IMR-90 (cell line): ENCODE results near the gene ACTMAP. TPM values are rescaled to one million over a fixed set of nuclear protein-coding genes. Genes with fewer than 3 reads are reported as not detected.

Source experiments
- ATAC-seq: fragments of 200-7000 bp; cut with Tn5 transposase; 2 replicates; pipeline ENCODE4 v1.9.1; 2020; ENCODE audit warnings: low read depth, mild to moderate bottlenecking, moderate library complexity
- BruUV-seq: library from RNA; stranded (reverse); fragments of 400-500 nt; replicated peaks from 2 replicates; lab custom pipeline; 2021; lab: Mats Ljungman, UMichigan
- CTCF ChIA-PET: fragments of 300-600 bp; formaldehyde crosslinking; extraction: SDS; loops from one replicate; lab custom pipeline; 2021; ENCODE audit warnings: antibody characterized with exemption; lab: Yijun Ruan, JAX
- POLR2A ChIA-PET: fragments of 300-600 bp; sonication (Branson Sonifier 250); formaldehyde crosslinking; loops from one replicate; lab custom pipeline; 2022; ENCODE audit warnings: antibody characterized with exemption; ENCODE audit not compliant: unreplicated experiment; lab: Charles Lee
- DNase-seq: peaks from one replicate; pipeline ENCODE4 v3.0.0; 2013
- H2AFZ ChIP-seq: replicated peaks from 2 replicates; pipeline ENCODE3; 2013; ENCODE audit warnings: low read length, mild to moderate bottlenecking; ENCODE audit not compliant: poor library complexity
- H2AK5ac ChIP-seq: 2 replicates; pipeline ENCODE4 v1.6.1; 2013; ENCODE audit warnings: low read depth, low read length, inconsistent platforms
- H2AK9ac ChIP-seq: replicated peaks from 2 replicates; pipeline ENCODE3; 2013; ENCODE audit warnings: mild to moderate bottlenecking, low read depth, low read length, moderate library complexity; ENCODE audit not compliant: poor library complexity
- H2BK120ac ChIP-seq: 2 replicates; pipeline ENCODE4 v1.6.1; 2013; ENCODE audit warnings: low read depth, low read length, inconsistent platforms
- H2BK15ac ChIP-seq: 3 replicates; pipeline ENCODE4 v1.6.1; 2013; ENCODE audit warnings: low read depth, low read length, inconsistent platforms
- H2BK20ac ChIP-seq: 2 replicates; pipeline ENCODE4 v1.6.1; 2013; ENCODE audit warnings: low read depth, mild to moderate bottlenecking, inconsistent platforms, low read length, moderate library complexity
- H2BK5ac ChIP-seq: 2 replicates; pipeline ENCODE4 v1.6.1; 2013; ENCODE audit warnings: mild to moderate bottlenecking, low read depth, low read length, inconsistent platforms; ENCODE audit not compliant: poor library complexity, severe bottlenecking
- H3K14ac ChIP-seq: replicated peaks from 2 replicates; pipeline ENCODE4 v1.6.1; 2013; ENCODE audit warnings: low read depth, low read length, inconsistent platforms
- H3K18ac ChIP-seq: 2 replicates; pipeline ENCODE4 v1.6.1; 2013; ENCODE audit warnings: low read depth, low read length, control low read depth
- H3K23ac ChIP-seq: 2 replicates; pipeline ENCODE4 v1.6.1; 2013; ENCODE audit warnings: low read depth, low read length, inconsistent platforms
- H3K27ac ChIP-seq: 2 replicates; pipeline ENCODE4 v1.5.1; 2013; ENCODE audit warnings: mild to moderate bottlenecking, control low read depth, low read length; ENCODE audit not compliant: insufficient read depth
- H3K27me3 ChIP-seq: 2 replicates; pipeline ENCODE4 v1.6.1; 2013; ENCODE audit warnings: low read length; ENCODE audit not compliant: control insufficient read depth, insufficient read depth
- H3K36me3 ChIP-seq: 2 replicates; pipeline ENCODE4 v1.6.1; 2013; ENCODE audit warnings: low read length, mixed read lengths; ENCODE audit not compliant: control insufficient read depth, insufficient read depth
- H3K4ac ChIP-seq: 2 replicates; pipeline ENCODE4 v1.6.1; 2013; ENCODE audit warnings: low read depth, low read length, inconsistent platforms
- H3K4me1 ChIP-seq: 2 replicates; pipeline ENCODE4 v1.6.1; 2013; ENCODE audit warnings: low read length, mixed read lengths; ENCODE audit not compliant: control insufficient read depth, insufficient read depth
- H3K4me2 ChIP-seq: 2 replicates; pipeline ENCODE4 v1.6.1; 2013; ENCODE audit warnings: low read depth, mild to moderate bottlenecking, control low read depth, low read length, moderate library complexity
- H3K4me3 ChIP-seq: 2 replicates; pipeline ENCODE4 v1.5.1; 2013; ENCODE audit warnings: low read depth, mild to moderate bottlenecking, control low read depth, low read length, moderate library complexity; ENCODE audit not compliant: insufficient read depth
- H3K56ac ChIP-seq: 2 replicates; pipeline ENCODE4 v1.6.1; 2013; ENCODE audit warnings: low read length, inconsistent platforms; ENCODE audit not compliant: insufficient read depth; ENCODE audit errors: extremely low read depth
- H3K79me1 ChIP-seq, 2 experiments: 2 replicates each; pipeline ENCODE4 v1.6.1; 2013; ENCODE audit warnings: low read length in 2 of 2, inconsistent platforms in 1 of 2, low read depth in 1 of 2
- H3K9ac ChIP-seq: 2 replicates; pipeline ENCODE4 v1.6.1; 2013; ENCODE audit warnings: low read depth, low read length, control low read depth
- H3K9me1 ChIP-seq: 2 replicates; pipeline ENCODE4 v1.6.1; 2013; ENCODE audit warnings: low read length, inconsistent platforms; ENCODE audit not compliant: insufficient read depth
- H3K9me3 ChIP-seq: 2 replicates; pipeline ENCODE4 v1.6.1; 2013; ENCODE audit warnings: low read length; ENCODE audit not compliant: control insufficient read depth, insufficient read depth
- H4K20me1 ChIP-seq: 2 replicates; pipeline ENCODE4 v1.6.1; 2013; ENCODE audit warnings: low read length, inconsistent platforms; ENCODE audit not compliant: insufficient read depth
- H4K5ac ChIP-seq: 2 replicates; pipeline ENCODE4 v1.6.1; 2013; ENCODE audit warnings: mild to moderate bottlenecking, low read depth, low read length, control low read depth
- H4K8ac ChIP-seq, 2 experiments: 2 replicates each; pipeline ENCODE4 v1.6.1; 2013; ENCODE audit warnings: low read depth in 2 of 2, low read length in 2 of 2, control low read depth in 1 of 2, inconsistent platforms in 1 of 2
- H4K91ac ChIP-seq: 2 replicates; pipeline ENCODE4 v1.6.1; 2013; ENCODE audit warnings: low read depth, low read length, inconsistent platforms; ENCODE audit not compliant: insufficient read depth
- BHLHE40 ChIP-seq: fragments of 150-350 bp; IDR thresholded peaks from 2 replicates; pipeline ENCODE4 v1.6.1; 2016; ENCODE audit warnings: mild to moderate bottlenecking, low read depth, low read length
- CEBPB ChIP-seq: IDR thresholded peaks from 2 replicates; pipeline ENCODE4 v1.6.1; 2012; ENCODE audit warnings: low read depth, low read length, improper control_type of control experiment
- CHD1 ChIP-seq: IDR thresholded peaks from 2 replicates; pipeline ENCODE4 v1.6.1; 2012; ENCODE audit warnings: low read depth, low read length, improper control_type of control experiment
- CTCF ChIP-seq: conservative IDR thresholded peaks from 2 replicates; pipeline ENCODE4 v1.5.1; 2012; ENCODE audit warnings: mild to moderate bottlenecking, low read depth, low read length, improper control_type of control experiment
- ELK1 ChIP-seq: fragments of 150-350 bp; IDR thresholded peaks from 2 replicates; pipeline ENCODE4 v1.6.1; 2016; ENCODE audit warnings: low read depth, mild to moderate bottlenecking, low read length, moderate library complexity, borderline replicate concordance
- FOS ChIP-seq: fragments of 150-350 bp; IDR thresholded peaks from 2 replicates; pipeline ENCODE4 v1.6.1; 2016; ENCODE audit warnings: low read depth, low read length
- MAFK ChIP-seq: IDR thresholded peaks from 2 replicates; pipeline ENCODE4 v1.6.1; 2012; ENCODE audit warnings: low read depth, low read length, improper control_type of control experiment
- MAZ ChIP-seq: IDR thresholded peaks from 2 replicates; pipeline ENCODE4 v1.6.1; 2012; ENCODE audit warnings: low read depth, mild to moderate bottlenecking, low read length, improper control_type of control experiment, moderate library complexity, borderline replicate concordance
- MXI1 ChIP-seq: IDR thresholded peaks from 2 replicates; pipeline ENCODE4 v1.6.1; 2012; ENCODE audit warnings: low read depth, mild to moderate bottlenecking, low read length, moderate library complexity, borderline replicate concordance
- NFE2L2 ChIP-seq: fragments of 150-350 bp; IDR thresholded peaks from 2 replicates; pipeline ENCODE4 v1.6.1; 2016; ENCODE audit warnings: low read depth, mild to moderate bottlenecking, low read length
- POLR2A ChIP-seq: IDR thresholded peaks from 2 replicates; pipeline ENCODE4 v1.6.1; 2012; ENCODE audit warnings: mild to moderate bottlenecking, low read depth, low read length
- RAD21 ChIP-seq: IDR thresholded peaks from 2 replicates; pipeline ENCODE4 v1.6.1; 2012; ENCODE audit warnings: low read length, improper control_type of control experiment
- RCOR1 ChIP-seq: IDR thresholded peaks from 2 replicates; pipeline ENCODE4 v1.6.1; 2012; ENCODE audit warnings: mild to moderate bottlenecking, low read length, improper control_type of control experiment; ENCODE audit not compliant: insufficient replicate concordance
- RFX5 ChIP-seq: IDR thresholded peaks from 2 replicates; pipeline ENCODE4 v1.8.0; 2012; ENCODE audit warnings: low read depth, mild to moderate bottlenecking, low read length, moderate library complexity
- SMC3 ChIP-seq: fragments of 150-350 bp; IDR thresholded peaks from 2 replicates; pipeline ENCODE4 v1.6.1; 2016; ENCODE audit warnings: low read depth, mild to moderate bottlenecking, antibody characterized with exemption, low read length, moderate library complexity
- USF2 ChIP-seq: fragments of 150-350 bp; IDR thresholded peaks from 2 replicates; pipeline ENCODE4 v1.6.1; 2017; ENCODE audit warnings: mild to moderate bottlenecking, antibody characterized with exemption, low read length, low read depth
- WGBS, 2 experiments: methylation state at CpG; one replicate each; pipeline versions ENCODE4 v1.1.5 to v1.1.7; 2013; ENCODE audit warnings: missing lambda C conversion rate in 2 of 2; ENCODE audit not compliant: insufficient read length in 1 of 2; ENCODE audit errors: extremely low coverage in 2 of 2; 5-methylcytosine and 5-hydroxymethylcytosine counted together
- dilution Hi-C: fragments of 300-500 bp; cut with HindIII; formaldehyde crosslinking; loops from one replicate; pipeline ENCODE4 v1.14.3; 2018; ENCODE audit warnings: low sequenced_read_pairs; ENCODE audit not compliant: unreplicated experiment
- in situ Hi-C: fragments of 300-500 bp; cut with MboI; formaldehyde crosslinking; loops from 3 replicates; pipeline ENCODE4 v1.14.3; 2019; ENCODE audit warnings: low sequenced_read_pairs, inconsistent platforms, mixed read lengths
- intact Hi-C: fragments of 100-400 bp; cut with micrococcal nuclease; formaldehyde crosslinking; loops from 2 replicates; pipeline ENCODE4 v1.10.0; 2022
- polyA plus RNA-seq, 3 experiments: library from polyadenylated mRNA; depleted of rRNA; stranded (reverse); fragments of >200 nt; gene quantifications; 2 replicates each; pipeline ENCODE4 v1.2.3, GENCODE V29; 2012; ENCODE audit warnings: low replicate concordance in 1 of 3
- total RNA-seq: library from RNA; depleted of rRNA; stranded (reverse); fragments of >200 nt; gene quantifications from 2 replicates; pipeline ENCODE4 v1.2.3, GENCODE V29; 2012

Gene ACTMAP
- total and polyA plus RNA-seq, 2 of the 4 experiments (the other 2 are of a cell fraction) = 0.54 to 5.4 TPM

GRCh38 chr19:40759352-40759751, 9.1 kb upstream of the ACTMAP start:
- CTCF ChIA-PET = no interaction called here

More at GRCh38 chr19:40759352-40759751, 9.1 kb upstream of the ACTMAP start:
- 98% methylated on average over 8 of the region's 13 CpGs; no CpG with 5 or more reads in 1 of the 2 experiments for WGBS, 2 experiments
- Histone ChIP-seq H2BK20ac (no peak overlapping the region), H4K5ac (no peak overlapping the region; the same call in 1 of the 2 replicates), H3K9ac (no peak overlapping the region), H3K9me1 (peaks cover 9% of the 10 kb centered on the region; the same call in 1 of the 2 replicates), H4K91ac (no peak overlapping the region), H3K14ac (no peak overlapping the region), H3K9me3 (no peaks in the 10 kb centered on the region), H3K27me3 (no peaks in the 10 kb centered on the region), H2AFZ (no peak overlapping the region), H2BK15ac (no peak overlapping the region), H3K4me2 (no peak overlapping the region), H4K8ac (no peak overlapping the region), H3K18ac (no peak overlapping the region), H3K4ac (no peak overlapping the region), H2BK5ac (no peak overlapping the region), H3K23ac (no peak overlapping the region), H3K36me3 (peaks cover 83% of the 10 kb centered on the region), H3K79me1 (peaks cover 47 to 66% of the 10 kb centered on the region in 2 experiments), H4K20me1 (peaks cover 39% of the 10 kb centered on the region), H3K27ac (no peak overlapping the region), H3K56ac (no peak overlapping the region), H2AK9ac (no peak overlapping the region), H3K4me1 (peaks cover 2% of the 10 kb centered on the region; the same call in 1 of the 2 replicates), H2AK5ac (no peak overlapping the region), H2BK120ac (no peak overlapping the region), H3K4me3 (no peak overlapping the region)
- intact Hi-C loops (no loop called here), in situ Hi-C loops (no loop called here), dilution Hi-C loops (no loop called here)
- POLR2A ChIA-PET = no interaction called here
- DNase-seq = no peak
- no TSS peak for BruUV-seq
- ATAC-seq = no peak
- no peak for TF ChIP-seq BHLHE40
- no peak for TF ChIP-seq ELK1
- no peak for TF ChIP-seq POLR2A
- TF ChIP-seq CEBPB = no peak
- no peak for TF ChIP-seq NFE2L2
- TF ChIP-seq MAZ = no peak
- no peak for TF ChIP-seq RFX5
- no peak for TF ChIP-seq SMC3
- TF ChIP-seq CHD1 = no peak
- TF ChIP-seq MXI1 = no peak
- no peak for TF ChIP-seq USF2
- TF ChIP-seq CTCF = no peak
- TF ChIP-seq RCOR1 = no peak
- TF ChIP-seq FOS = no peak
- no peak for TF ChIP-seq RAD21
- no peak for TF ChIP-seq MAFK
